ENCODE results near the gene TASP1.

Gene TASP1

GRCh38 chr20:13571662-13572061 is 67.1 kb downstream of the TASP1 start:
- no peak for DNase-seq (ENCODE audit: low read depth)

DNA sequence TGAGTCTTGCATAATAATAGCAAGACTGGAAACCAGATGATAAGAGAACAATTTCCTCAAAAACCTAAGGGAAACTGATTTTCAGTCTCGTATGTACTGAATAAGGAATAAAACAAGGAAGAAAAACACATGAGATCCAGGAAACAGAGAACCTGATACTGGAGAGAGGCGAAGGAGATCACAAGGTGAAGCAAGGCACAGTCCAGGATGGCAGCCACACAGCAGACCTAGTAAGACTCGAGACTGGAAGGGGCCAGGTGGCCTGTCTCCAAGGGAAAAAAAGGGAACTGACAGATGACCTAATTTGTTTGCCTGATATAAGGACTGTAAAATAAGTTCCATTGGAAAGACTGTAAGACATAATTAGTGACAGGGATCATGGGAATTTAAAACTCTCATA is 71.1 kb downstream of the TASP1 start:
- no peak for DNase-seq (ENCODE audit: low read depth)

DNA sequence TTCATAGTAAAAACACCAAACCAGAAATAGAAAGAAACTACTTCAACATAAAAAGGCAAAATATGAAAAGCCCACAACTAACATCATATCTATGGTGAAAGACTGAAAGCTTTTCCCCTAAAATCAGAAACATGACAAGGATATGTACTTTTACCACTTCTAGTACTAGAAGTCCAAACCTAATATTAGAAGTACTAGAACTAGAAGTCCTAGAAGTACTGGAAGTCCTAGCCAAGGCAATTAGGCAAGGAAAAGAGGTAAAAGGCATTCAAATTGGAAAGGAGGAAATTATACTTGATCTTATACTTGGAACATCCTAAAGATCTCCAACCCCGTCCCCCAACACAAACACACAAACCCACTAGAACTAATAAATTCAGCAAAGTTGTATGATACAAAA is 74.9 kb downstream of the TASP1 start:
- DNase-seq (ENCODE audit: low read depth), result no peak

- DNase-seq (ENCODE audit: low read depth), result no peak
Observed at GRCh38 chr20:13554706-13555105, 84.0 kb downstream of the TASP1 start.

- no peak for DNase-seq (ENCODE audit: low read depth)
Observed at GRCh38 chr20:13554076-13554475, 84.7 kb downstream of the TASP1 start.

- no peak for DNase-seq (ENCODE audit: low read depth)
Observed at GRCh38 chr20:13552061-13552460, 86.7 kb downstream of the TASP1 start.

- DNase-seq (ENCODE audit: low read depth), result no peak
Observed at GRCh38 chr20:13549451-13549850, 89.3 kb downstream of the TASP1 start.

- DNase-seq (ENCODE audit: low read depth), result peak; percentile 48
Observed at GRCh38 chr20:13546497-13547131, 92.1 kb downstream of the TASP1 start.

DNA sequence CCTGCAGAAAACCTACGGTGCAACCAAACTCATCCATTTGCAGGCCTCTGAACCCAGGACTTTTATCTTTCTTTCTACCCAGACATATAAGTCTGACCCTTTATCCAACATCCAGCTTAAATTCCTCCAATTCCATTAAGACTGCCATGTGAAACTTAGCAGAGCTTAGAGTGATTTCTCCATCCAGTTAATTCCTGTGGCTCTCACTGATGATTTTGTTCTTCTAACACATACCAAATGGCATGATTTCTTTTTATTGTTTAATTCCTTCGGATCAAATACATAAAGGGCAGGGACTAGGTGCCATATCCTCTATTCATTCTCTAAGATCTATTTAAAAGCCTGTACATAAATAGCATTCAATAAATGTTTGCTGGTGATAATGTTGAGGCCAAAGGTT is 92.9 kb downstream of the TASP1 start:
- no peak for DNase-seq (ENCODE audit: low read depth)

- no peak for DNase-seq (ENCODE audit: low read depth)
Observed at GRCh38 chr20:13543783-13544182, 94.9 kb downstream of the TASP1 start.

- DNase-seq (ENCODE audit: low read depth), result no peak
Observed at GRCh38 chr20:13535627-13536026, 103.1 kb downstream of the TASP1 start.

DNA sequence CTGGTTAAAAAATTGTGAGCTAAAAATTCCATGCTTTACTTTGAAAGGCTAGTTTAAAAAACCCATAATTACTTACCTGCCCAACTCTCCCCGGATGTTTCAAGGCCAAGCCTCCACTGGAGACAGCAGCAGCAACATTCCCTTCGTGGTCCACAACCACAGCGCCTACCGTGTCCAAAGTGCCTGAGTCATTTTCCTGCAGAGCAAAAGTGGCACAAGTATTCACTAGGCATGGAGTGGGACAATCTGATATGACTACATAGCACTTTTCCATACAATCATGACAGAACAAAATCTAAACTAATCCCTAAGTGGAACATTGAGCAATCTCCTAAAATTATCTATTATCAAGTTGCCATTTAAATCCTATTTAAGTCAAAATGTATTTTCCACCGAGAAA is 104.8 kb downstream of the TASP1 start:
- no peak for DNase-seq (ENCODE audit: low read depth)

DNA sequence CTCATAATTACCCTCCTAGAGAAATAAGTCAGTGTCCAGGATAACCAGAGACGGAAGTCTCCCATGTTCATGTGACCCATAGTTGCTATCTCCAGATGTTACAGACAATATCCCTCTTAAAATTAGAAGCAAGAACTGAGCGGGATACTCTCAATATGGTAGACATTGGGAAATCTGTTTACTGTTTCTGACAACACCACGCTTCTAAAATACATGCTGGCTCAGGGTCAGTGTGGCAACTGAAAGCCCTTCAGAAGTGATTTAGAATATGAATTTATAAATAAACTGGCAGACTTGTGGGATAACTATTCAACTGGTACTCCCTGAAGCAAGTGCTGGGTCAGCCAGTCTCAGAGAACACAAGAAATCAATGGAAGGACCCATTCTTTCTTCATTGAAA is 108.6 kb downstream of the TASP1 start:
- no peak for DNase-seq (ENCODE audit: low read depth)

GRCh38 chr20:13526551-13526950 is 112.2 kb downstream of the TASP1 start:
- DNase-seq (ENCODE audit: low read depth), result no peak

GRCh38 chr20:13525225-13525940 is 113.3 kb downstream of the TASP1 start:
- DNase-seq (ENCODE audit: low read depth), result no peak

DNA sequence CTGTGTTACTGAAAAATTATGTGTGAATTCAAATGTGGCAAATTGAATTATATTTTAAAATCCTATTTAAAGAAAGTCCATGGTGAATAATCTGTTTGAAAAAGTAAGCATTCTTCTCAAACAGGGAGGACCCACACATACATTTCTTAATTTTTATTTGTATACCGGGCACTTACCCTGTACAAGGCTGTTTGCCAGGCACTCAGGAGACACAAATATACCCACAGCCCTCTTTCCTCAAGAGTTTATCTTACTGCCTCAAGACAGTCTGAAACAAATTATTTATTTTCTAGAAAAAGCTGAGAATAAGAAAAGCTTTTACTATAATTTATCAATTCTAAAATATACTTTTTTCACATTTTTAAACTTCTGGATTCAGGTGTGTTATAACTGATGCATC is 114.4 kb downstream of the TASP1 start:
- no peak for DNase-seq (ENCODE audit: low read depth)

- DNase-seq (ENCODE audit: low read depth), result no peak
Observed at GRCh38 chr20:13517831-13518230, 120.9 kb downstream of the TASP1 start.

DNA sequence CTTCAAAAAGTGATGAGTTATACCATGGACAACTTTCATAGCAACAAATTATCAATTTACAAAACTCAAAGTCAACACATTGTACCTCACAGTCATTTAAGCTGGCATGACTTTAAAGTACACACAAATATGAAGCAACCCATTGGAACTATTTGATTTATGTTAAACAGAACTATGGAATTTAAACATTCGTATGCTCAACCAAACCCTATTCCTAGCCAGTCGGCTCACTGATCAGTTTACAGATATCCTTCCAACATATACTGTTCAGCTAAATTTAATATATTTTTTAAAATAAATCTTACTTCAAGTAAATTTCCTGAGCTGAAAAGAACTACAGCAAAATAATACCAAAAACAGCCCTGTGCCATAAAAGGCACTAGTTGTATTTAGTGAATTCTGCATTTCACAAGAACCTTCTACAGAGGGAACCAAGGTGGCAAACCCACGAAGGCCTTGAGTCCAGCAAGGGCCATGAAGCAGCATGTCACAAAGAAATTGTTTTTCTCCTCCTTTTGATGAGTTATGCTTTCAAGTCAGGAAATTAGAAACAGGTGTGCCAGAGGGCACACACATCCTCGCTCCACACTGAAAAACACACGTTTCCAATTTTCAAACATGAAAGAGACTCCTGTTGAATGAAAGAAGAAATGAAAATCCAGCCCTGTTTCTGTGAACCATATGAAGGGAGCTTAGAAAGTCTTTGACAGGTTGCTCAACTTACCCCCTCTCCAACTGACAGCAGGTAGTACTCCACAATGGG is 122.8 kb downstream of the TASP1 start:
- DNase-seq (ENCODE audit: low read depth), result no peak

DNA sequence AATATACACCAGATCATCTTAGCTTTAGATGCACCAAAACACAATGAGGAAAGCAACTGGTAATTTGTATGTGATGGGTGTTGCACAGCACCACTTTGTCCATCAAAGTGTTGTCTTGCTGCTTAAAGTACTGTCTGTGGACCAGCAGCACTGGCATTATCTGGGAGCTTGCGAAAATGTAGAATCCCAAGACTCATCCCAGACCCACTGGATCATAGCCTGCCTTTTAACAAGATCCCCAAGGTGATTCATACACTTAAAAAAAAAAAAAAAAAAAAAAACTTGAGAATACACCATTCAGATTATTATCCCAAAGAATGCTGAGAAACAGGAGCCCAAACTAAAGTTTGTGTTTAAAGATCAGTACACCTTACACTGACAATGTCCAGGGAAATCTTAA is 123.4 kb downstream of the TASP1 start:
- no peak for DNase-seq (ENCODE audit: low read depth)

GRCh38 chr20:13510837-13511488 is 127.8 kb downstream of the TASP1 start:
- DNase-seq (ENCODE audit: low read depth), result no peak

- no peak for DNase-seq (ENCODE audit: low read depth)
Observed at GRCh38 chr20:13507646-13508045, 131.1 kb downstream of the TASP1 start.

DNA sequence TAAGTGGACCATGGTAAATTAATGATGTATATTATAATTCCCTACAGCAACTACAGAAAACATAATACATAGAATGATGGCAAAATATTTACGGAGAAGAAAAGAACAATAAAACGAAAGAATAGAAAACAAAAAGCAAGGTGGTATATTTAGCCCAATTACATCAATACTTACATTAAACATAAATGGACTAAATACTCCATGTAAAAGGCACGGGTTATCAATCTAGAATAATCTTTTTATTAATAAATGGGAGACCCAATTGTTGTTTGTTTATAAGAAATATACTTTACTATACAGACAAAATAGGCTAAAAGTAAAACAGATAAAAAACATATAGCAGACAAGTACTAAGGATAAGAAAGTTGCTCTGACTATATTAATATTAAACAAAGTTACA is 137.2 kb downstream of the TASP1 start:
- no peak for DNase-seq (ENCODE audit: low read depth)

GRCh38 chr20:13494019-13494418 is 144.7 kb downstream of the TASP1 start:
- DNase-seq (ENCODE audit: low read depth), result no peak
